ENCODE results near the gene FAM135A.
A peak's percentile ranks its signal among the peaks of the same experiment; 100 is the strongest.

The FAM135A gene

DNA sequence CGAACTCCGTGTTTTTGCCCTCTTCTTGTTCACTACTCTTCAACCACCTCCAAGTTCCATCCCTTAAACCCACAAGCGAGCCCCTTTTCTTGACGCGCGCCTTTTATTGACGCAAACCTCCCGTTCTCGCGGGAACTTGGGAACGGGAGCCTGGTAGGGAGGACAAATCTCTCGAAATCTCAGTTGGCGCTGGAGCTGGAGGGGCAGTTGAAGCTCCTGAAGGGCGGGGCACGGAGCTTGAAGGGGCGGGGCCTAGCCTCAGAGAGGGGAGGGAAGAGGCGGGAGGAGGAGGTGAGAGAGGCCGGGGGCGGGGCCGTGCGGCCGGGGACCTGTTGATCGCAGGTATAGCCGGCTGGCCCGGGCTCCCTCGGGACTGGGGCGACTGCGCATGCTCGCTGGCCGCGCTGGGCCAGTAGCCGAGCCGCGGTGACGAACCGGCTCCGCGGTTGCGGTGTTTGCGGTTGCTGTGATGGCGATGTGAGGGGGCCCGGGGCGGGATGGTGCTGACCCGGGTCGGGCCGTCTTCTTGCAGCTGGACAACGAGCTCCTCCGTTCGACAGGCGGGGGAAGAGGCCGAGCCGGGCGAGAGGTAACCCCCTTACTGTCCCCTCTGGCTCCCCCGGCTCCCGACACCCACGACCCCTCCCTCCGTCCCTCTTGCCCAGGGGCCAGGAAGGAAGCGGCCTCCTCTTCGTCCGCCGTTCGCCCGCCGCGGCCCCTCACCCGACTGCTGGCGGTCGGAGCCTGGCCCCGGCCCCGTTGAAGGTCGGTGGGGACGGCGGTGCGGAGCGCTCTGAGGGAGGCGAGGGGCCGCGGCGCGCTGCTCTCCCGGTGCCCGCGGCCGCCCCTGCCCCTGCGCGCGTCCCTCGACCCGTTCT lies at the start of gene FAM135A:
Gene FAM135A (plus strand): TSS at position 395 of the 878 bp plus-strand sequence. CDS start 14,835 bp downstream, outside the sequence.
- peak; percentile 98 to 99 (median 98) for DNase-seq

DNA sequence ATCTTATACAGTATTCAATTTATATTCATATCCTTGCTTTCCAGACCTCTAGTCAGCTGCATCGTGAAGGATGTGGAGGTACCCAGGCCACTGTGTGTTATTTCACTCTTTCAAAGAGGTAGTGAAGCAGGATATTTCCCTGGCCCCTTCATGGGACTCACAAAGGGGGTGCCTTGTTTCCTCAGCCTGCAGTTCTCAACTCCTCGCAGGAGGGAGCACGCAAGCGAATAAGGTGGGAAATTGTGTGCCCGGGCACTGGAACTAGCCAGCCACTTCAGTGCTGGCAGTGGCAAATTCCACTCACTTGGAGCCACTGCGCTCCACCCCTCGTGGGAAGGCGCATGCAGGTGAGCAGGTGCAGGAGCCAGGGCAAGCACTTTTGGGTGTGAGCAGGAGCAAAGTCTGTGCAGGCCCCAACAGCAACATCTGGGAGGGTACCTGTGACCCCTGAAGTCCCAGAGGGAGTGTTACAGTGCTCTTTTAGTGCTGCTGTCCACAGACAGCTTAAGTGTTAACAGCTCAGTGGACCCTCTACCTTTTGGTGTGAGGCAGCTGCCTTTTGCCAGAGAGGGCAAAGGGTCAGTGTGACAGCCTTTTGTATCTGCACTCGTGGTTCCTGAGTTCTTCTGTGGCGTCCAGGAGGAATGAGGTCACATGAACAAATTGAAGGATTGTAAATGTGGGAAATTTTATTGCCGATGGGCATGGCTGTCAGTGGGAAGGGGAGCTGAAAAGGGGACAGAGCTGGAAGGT lies 49.4 kb upstream of the FAM135A start:
- DNase-seq, result no peak

DNA sequence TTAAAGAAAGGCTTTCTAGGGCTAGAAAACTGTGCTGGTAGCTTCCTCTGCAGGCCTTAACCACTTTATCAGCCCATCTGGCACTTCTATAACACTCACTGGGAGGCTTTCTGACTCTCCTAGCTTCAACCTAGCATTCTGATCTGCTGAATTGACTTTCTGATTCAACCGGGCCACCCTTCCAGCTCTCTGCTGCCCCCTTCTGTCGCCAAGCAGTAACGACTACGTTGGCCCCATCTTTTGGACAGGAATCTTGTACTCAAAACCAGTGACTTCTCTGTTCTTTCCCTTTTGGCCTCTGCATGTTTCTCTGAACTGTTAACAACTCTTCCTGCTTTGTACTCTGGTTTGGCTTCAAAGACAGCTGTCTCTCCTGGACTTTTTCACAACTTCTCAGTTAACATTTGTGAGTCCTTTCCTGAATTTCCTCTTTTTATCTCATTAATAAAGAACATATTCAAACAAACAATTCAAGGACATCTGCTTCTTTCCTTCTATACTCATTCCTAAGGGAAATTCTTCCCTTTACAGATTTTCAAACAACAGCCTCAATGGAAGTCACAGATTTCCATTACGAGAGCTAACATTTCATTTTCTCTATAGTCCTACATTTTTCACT lies 43.9 kb upstream of the FAM135A start:
- DNase-seq, result peak; percentile 38 to 76 (median 58)

DNA sequence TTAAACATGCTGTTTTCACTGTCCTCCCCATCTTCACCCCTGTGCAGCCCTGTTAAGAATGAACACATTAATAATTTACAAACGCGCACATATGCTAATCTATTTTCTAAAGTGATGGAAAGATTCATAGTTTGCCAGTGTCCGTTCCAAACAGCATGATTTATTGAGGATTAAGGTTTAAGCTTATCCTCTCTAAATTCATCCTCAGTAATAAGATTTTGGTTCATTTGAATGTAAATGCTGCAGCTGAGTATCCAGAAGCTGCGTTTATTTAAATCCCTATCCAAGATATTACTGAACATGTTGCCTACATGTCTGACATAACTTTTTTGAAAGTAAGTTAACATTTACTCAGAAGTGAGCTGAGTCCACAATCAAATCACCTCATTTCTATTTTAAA lies 42.8 kb upstream of the FAM135A start:
- no peak for DNase-seq

DNA sequence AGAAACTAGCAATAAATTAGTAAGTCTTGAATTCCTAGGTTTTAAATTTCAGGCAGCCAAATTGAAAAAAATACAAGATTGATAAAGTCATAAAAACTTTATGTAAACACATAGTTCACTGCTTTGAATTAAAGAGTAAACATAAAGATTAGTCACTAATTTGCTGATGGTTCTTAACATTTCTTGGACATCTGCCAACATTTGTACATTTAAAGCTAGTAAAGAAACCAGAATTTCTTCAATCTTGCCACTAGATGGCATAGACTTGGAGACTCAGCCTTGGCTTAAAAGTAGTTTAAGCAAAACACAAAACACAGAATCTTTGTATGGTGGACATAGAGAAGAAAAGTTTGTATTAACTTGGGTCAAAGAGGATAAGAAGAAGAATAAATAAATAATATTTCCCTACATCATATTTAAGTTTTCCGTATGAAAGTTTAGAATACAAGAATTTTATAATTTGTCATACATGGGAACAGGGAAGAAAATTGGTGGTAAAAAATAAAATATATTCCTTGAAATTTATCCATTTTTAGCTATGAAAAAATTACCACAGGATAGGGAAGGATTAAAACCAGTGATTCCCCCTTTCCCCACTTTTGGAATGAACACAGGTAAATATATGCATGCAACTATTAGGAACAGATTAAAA lies 41.7 kb upstream of the FAM135A start:
- peak; percentile 24 to 88 (median 77) for DNase-seq

DNA sequence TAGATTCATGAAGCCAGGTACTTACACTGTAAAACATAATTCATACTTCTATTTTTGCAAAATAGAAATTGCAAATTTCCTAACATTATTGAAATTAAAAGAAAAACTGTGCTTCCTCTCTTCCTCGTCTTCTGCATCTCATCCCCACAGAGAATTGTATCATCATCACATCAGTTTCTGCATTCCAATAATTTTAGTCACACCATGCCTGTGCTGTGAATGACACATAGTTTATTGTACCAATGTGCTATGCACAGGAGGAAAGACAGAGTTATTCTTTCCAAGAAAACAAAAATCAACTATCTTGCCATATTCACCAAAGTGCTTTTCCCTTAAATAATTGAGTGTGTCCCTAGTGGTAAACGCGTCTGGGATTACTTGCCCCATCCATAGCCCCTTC lies 38.1 kb upstream of the FAM135A start:
- no peak for DNase-seq

DNA sequence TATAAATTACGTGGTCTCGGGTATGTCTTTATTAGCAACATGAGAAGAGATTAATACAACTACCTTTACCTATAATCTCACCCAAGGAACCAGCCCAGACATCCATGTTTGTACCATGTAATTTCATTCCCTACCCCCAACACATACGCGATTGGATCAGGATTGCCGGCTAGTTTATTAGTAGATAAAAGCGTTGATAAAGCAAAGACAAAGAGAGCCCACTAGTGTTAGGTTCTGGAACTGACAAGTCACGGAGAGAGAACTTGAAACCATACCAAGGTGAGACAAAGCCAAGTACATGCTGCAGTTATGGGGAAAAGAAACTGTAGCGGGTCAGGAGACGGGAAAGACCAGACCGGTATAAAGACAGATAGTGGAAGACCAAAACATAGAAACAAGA lies 37.4 kb upstream of the FAM135A start:
- DNase-seq, result peak in 1 of 3 experiments; percentile 3

DNA sequence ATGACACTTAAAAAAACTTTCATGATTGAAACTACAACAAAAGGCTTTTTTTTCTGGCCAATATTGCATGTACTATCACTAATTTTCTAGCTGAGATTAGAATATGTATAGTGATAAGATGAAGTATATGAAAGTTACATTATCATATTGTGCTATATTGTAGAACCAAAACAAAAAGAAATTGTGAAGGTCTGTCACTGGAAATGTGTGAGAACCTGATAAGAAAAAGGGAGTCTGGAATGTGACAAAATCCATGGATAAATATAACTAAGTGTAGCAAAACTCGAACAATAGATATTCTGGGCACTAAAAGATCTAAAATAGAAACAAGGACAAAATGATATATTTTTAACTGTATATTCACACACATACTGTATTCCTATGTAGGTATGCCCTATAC lies 36.7 kb upstream of the FAM135A start:
- DNase-seq, result no peak

DNA sequence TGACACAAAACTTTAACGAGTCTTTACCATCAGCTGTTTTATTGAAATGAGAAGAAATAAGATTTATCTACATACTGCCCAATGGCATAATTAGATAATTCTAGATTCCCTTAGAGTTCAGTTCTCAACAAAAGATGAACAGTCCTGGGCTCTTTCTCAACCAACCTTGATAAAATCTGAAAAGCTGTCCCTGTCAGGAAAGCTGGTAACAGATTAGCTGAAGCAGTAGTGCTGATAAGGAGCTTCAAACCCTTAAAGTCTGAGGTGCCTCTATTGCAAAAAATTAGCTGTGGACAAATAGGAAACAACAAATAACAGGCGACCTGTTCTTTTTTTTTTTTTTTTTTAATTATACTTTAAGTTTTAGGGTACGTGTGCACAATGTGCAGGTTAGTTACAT lies 35.9 kb upstream of the FAM135A start:
- no peak for DNase-seq

DNA sequence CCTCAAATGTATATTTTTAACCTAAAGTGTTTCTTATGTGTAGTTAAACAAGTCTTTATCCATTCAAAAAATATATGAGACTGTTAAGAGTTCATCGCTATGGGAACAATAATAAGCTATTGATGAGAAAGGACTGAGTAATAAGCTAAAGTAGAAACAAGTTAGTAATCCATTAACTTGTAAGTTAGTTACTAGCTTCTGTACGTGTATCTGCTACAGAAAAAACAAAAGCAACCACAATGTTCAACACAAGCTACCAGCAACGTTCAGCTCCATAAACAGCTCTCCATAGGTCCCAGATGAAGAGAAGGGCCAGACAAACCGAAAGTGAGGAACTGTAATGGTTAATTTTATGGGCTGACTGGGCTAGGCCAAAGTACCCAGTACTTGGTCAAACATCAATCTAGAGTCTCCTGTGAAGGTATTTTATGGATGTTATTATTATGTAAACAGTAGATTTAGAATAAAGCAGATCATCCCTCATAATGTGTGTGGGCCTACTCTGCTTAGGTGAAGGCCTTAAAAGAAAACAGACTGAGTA lies 33.8 kb upstream of the FAM135A start:
- no peak for DNase-seq

DNA sequence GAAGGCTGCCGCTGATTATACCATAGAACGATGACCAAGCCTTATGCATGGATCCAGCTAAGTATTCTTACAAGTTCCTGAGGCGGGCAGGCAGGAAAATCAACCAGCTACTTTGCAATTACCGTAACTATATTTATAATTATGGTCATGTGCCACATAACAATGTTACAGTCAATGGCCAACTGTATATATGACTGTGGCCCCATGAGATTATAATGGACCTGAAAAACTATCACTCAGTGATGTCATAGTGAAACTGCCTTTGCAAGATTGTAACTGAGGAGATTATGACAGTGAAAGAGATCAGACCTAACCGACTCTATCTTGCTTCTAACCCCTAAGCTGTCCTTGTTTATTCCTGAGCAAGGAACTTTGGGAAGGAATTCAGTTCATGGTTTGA lies 33.1 kb upstream of the FAM135A start:
- DNase-seq, result no peak

DNA sequence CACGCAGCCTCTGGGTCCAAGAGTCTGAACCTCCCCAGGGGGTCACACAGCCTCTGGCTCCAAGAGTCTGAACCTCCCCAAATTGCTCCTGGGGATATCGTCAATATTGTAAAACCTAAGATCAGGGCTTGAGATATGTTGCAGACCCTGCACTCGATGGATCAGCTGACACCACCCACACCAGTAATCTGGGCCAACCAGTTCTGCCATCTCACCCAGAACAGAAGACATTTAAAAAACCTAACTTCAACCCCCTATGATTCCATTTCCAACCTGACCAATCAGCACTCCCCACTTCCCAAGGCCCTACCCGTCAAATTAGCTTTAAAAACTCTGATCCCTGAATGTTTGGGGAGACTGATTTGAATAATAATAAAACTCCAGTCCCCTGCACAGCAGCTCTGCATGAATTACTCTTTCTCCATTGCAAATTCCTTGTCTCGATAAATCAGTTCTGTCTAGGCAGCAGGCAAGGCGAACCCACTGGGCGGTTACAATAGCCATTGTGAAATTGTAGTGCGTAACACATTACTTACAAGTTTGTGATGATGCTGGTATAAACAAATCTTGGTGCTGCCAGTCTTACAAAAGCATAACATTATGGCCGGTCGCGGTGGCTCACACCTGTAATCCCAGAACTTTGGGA lies 32.4 kb upstream of the FAM135A start:
- DNase-seq, result no peak

DNA sequence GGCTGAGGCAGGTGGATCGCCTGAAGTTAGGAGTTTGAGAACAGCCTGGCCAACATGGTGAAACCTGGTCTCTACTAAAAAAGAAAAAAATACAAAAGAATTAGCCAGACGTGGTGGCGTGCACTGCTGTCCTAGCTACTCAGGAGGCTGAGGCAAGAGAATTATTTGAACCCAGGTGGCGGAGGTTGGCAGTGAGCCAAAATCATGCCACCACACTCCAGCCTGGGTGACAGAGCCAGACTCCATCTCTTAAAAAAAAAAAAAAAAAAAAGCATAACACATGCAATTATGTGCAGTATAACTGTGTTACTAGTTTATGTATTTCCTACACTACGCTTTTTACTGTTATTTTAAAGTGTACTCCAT lies 31.9 kb upstream of the FAM135A start:
- DNase-seq, result peak in 1 of 3 experiments; percentile 14

DNA sequence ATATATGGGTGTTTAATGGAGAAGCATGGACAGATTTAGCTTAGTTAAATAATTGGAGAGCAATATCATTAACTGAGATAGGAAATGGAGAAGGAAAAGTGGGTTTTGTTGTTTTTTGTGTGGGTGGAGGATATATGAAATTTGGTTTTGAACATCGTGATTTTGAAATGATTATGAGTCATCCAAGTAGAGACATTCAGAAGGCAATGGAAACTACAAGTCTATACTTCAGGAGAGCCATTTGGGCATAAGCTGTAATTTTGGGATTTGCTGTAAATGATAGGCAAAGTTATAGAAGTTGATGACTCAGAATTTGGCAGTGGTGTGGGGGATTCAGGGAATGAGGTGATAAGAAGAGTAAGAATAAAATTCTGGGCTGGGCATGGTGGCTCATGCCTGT lies 27.4 kb upstream of the FAM135A start:
- no peak for DNase-seq

DNA sequence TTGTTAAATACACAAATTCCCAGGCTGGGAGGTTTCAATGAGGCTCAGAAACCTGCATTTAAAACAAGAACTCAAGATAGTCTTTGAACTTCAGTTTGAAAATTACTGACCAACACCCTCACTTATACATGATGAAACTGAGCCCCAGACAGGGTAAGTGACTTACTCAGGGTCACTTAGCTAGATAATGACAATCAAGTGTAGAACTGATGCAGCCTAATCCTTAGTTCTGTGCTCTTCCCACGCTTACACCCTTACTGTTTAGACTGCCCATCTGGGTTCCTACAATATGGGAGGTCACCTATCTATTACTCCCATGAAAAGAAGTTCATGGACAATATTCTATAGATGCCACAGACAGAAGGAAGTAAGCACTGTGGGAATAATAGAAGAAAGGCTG lies 24.5 kb upstream of the FAM135A start:
- no peak for DNase-seq

DNA sequence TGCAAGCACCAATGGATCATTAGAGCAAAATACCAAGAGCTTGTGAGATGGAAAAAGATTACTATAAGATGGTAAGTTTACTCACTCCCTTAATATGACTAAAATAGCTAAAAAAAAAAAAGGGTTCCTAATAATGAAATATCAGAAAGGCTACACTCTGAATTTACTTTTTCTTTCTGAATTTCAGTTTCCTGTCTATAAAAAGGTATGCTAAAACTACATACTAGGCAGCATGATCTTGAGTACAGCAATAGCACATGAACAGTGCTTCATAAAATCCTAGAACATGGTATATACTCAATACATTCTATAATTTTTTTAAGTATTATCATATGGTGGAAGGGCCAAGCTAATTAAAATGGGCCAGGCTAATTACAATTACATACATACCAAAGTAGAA lies 24.0 kb upstream of the FAM135A start:
- DNase-seq, result no peak

DNA sequence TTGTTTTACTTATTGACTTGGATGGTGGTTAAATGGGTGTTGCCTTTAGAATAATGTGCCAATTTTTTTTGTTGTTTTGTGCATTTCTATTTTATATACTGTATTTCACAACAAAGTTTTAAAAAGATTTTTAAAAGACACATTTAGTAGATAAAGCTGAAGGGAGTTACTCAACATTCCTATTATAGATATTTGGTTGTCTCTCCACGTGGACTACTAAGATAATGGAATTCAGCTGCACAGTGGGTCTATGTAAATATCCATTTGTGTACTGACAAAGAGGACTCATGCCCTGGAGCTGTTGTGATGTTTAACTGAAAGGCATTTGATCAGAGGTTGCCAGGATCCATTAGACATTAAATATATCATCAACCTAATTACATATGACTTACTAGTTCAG lies 23.2 kb upstream of the FAM135A start:
- DNase-seq, result peak in 2 of 3 experiments; percentile 64 to 91

DNA sequence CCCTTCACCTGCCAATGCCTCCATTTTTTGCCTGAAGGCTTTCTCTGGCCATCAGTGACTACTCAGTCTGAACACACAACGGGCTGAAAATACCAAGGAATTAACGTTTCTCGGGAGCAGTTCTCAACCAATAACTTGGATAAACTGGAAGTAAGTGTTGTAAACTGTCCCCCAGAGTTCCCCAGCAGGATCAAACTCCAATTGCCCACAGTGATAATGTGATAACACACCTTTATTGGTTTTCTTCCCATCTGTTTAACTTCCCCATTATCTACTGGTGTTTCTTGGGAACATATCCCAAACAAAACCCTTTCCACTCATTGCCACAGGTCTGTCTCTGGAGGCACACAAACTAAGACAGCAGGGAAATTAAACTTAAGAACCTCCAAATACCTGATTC lies 21.8 kb upstream of the FAM135A start:
- no peak for DNase-seq

DNA sequence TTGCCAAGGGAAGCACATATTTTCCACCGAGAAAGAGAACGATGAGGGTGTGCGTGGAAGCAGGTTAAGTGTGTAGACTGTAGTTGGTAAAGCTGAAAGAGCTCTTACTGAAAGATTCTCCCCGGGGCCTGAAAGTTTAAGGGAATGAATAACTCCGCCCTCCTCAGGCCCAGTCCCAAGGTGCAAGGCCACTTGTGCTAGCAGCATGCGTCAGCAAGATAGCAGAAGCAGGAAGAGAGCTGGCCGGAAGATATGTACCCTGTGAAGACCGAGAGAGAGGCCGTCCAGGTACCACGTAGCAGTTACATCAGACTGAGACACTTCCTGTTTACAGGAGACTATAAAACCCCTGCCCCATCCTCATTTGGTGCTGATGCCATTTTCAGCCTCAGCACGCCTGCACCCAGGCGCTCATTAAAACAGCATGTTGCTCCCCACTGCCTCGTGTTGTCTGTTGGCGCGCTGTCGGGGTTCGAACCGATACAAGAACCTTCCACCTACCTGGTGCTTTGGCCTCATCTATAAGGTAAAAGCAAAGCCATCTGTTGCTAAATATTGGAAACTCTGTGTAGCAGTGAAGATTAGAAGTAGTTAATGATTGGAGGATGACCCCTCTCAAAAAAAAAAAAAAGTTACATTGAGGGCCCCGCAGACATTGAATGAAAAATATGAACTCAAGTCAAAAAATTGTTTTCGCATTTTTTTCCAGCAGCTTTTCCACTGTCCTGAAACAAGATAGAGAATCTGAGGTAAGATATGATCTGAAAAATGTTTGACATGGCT lies 18.6 kb upstream of the FAM135A start:
- DNase-seq, result no peak

DNA sequence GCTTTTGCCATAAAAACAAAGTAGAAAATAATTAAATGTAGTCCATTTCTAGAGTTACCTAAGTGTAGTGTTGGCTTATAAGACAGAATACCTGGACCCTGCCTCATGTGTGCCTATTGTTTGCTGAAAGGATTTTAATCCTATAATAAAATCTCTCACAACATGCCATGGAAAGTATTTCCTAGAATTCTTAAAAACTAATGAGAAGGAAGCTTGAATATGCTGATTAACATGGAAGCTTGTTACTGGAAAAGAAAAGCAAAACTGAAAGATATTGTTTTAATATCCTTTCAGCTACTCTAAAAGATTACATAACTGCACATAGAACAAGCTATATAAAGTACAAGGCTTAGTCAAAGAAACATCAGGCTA lies 18.0 kb upstream of the FAM135A start:
- no peak for DNase-seq

DNA sequence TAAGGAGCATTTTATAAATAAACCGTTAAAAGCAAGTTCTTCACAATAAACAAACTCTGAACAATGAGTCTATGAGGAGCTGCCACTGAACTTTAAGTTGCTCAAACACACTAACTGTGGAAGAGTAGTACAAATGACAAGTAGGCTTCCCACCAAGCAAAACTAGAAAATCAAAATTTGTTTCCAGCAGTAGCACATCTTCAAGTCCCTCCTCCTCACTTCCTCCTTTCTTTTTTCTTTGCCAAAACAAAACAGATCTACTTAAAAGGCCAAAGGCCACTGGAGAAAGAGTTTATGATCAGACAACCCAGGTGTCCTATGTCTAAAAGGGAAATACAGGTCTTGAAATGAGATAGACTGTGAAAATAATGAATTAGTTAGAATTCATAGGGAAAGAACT lies 17.1 kb upstream of the FAM135A start:
- DNase-seq, result no peak

Measured in NCI-H1417 (cell line).